ENCODE results near the gene PLCB4.

DNA sequence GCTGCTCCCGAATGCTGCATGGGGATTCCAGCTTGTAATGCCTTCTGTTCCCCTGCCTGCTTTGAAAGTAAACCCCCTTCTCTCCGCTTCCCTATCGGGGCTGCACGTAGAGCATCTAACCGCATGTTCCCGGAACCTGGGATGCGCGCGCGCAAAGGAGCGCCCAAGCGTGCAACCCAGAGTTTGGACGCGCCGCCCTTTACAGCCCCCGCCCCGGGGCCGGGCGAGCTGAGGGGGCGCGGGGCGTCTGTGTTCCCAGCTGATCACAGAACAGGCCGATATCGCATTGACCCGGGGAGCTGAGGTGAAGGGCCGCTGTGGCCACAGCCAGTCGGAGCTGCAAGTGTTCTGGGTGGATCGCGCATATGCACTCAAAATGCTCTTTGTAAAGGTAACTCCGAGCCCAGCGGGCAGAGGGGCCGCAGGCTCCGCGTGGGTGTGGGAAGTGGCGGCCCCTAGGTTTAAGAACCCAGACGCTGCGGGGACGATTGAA is 446.9 kb downstream of the PLCB4 start:
- TF ChIP-seq, protein P1, sequence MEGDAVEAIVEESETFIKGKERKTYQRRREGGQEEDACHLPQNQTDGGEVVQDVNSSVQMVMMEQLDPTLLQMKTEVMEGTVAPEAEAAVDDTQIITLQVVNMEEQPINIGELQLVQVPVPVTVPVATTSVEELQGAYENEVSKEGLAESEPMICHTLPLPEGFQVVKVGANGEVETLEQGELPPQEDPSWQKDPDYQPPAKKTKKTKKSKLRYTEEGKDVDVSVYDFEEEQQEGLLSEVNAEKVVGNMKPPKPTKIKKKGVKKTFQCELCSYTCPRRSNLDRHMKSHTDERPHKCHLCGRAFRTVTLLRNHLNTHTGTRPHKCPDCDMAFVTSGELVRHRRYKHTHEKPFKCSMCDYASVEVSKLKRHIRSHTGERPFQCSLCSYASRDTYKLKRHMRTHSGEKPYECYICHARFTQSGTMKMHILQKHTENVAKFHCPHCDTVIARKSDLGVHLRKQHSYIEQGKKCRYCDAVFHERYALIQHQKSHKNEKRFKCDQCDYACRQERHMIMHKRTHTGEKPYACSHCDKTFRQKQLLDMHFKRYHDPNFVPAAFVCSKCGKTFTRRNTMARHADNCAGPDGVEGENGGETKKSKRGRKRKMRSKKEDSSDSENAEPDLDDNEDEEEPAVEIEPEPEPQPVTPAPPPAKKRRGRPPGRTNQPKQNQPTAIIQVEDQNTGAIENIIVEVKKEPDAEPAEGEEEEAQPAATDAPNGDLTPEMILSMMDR (IDR thresholded peaks at IDR 0.05): no peak
- no peak for TF ChIP-seq POLR2A (IDR thresholded peaks at IDR 0.05)

Measured in adrenal gland (tissue), 5 donors.